GM19328 (cell line): ENCODE results near the gene TBXA2R.

ENCODE experiments used
- ATAC-seq: cut with Tn5 transposase; IDR thresholded peaks from one replicate; pipeline ENCODE4 v1.9.1; 2021; ENCODE audit warnings: mild to moderate bottlenecking, moderate library complexity; ENCODE audit not compliant: unreplicated experiment

TBXA2R gene

DNA sequence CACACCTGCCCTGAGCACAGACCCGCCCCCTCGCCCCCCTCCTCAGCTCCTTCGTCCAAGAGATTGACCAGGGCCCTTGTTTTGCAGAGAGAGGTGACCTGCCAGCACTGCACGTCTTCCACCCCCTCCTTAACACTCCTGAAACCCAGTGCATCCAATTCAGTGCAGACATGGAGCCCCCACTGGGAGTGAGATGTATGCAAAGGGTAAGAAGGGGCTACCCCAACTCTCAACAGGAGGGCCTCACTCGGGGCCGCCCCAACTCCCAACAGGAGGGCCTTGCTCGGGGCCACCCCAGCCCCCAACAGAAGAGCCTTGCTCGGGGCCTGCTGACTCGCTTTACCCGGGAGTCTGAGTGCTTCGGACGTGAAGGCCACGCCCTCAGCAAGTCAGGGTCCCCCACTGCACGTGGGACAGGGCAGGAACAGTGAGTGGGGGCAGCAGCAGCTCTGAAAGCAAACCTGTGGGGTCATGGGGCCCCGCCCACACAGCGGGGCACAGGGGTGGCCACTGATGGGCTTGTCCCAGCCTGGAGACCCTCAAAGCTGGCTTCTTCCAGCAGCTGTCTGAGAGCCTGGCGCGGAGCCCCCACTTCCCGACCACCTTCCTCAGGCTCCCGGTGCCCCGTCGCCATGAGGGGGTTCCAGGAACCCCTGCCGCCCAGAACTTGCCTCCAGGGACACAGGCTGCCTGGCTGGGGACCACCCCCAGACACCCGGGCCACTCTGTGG, 14.3 kb upstream of the TBXA2R start:
- ATAC-seq: no peak

DNA sequence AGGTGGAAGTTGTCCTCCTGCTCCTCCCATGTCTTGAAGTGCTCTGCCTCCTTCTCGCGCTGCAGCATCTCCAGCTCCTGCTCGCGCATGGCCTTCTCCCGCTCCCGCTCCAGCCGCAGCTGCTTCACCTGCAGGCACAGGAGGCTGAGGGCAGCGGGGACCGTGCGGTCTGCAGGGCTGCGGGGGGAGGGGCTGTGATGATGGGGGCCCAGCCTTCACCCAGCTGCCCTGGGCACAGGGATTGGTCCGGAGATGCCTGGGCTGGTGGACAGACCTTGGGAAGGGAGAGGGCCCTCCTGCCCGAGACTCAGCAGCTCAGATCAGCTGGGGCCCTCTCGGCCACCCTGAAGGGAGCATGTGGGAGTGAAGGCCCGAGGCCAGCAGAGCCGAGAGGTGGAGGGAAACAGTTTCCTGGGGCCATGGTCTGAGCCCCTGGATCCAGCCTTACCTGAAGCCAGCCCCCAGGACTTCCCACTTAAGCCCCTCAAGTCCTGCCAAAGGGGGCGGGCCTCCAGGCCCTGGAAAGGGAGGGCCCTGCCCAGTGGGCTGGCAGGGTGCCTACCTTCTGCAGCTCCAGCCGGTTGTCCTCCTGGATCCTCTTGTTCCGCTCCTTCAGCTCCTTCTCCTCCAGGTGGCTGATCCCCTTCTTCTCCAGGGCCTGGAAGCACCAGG, 13.6 kb upstream of the TBXA2R start:
- ATAC-seq: no peak

DNA sequence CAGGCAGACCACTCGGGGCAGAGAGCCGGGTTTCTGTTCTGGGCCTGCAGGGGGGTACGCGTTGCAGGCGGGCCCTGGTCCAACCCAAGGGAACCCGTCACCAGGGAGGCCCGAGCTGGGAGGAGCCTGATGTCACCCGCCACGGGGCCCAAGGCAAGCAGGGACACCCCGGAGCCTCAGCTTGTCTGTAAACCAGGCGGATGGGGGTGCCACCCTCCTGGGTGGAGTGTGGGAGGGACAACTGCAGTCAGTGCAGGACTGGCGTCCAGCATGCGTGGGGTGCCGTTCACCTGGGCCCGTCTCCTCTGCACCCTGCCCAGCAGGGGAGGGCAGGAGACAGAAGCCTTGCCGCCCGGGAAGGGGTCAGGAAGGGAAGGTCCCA, 12.9 kb upstream of the TBXA2R start:
- no peak for ATAC-seq

DNA sequence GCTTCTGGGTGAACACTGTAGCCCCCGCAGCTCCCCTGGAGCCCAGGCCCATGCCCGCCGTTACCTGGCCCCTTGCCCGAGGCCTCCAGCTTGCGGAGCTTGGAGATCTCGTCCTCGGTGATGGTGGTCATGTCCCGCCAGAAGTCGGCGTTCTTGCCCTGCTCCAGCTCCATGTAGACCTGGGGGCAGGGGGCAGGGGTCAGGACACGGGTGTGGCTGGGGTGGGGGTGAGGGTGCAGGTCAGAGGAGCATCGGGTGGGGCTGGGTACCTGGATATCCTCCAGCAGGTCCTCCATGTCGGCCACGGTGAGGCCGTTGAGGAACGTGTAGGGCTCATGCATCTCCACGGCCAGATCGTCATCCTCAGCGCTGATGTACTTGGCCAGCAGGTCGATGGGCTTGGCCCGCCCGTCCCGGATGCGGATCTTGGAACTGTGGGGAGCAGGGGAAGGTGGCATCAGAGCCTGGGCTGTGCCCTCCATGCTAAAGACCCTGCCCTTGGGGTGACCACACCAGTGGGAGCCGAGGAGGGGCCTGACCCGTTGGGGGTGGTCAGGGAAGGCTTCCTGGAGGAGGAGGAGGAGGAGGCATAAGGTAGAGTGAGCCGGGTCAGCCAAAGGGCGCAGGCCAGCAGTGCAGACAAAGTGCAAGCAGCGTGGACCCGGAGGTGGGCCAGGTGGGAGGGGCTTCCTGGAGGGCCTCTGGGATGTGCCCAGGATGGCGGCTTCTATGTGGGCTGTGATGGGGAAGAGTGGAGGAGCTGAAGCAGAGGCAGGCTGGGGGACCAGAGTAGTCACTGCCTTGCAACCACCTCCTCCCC, 12.3 kb upstream of the TBXA2R start:
- ATAC-seq: no peak

DNA sequence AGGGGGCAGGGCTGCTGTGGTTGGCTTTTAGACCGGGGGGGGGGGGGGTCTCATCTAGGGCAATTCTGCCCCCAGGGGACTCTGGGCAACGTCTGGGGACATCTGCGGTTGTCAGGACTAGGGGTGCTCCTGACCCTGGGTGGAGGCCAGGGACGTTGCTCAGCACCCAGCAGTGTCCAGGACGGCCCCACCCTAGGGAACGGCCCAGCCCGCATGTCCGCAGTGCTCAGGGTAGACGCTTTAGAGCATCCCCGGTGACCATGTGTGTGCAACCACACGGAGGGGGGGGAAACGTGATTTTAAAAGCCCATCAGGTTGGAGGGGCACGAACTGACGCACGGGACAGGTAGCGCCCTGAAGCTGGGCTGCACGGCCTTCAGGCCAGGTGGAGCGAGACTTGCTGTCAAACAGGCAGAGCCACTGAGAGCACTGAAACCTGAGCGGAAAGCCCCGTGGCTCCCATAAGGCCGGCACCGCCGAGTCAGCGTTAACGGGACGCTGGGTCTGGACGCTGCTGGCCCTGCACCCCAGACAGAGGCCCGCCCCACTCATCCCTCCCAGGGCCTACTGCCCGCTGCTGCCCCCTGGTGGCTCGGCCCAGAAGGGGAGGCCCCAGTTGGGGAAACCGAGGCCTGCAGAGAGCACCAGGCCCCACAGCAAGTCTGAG, 11.6 kb upstream of the TBXA2R start:
- ATAC-seq: no peak

DNA sequence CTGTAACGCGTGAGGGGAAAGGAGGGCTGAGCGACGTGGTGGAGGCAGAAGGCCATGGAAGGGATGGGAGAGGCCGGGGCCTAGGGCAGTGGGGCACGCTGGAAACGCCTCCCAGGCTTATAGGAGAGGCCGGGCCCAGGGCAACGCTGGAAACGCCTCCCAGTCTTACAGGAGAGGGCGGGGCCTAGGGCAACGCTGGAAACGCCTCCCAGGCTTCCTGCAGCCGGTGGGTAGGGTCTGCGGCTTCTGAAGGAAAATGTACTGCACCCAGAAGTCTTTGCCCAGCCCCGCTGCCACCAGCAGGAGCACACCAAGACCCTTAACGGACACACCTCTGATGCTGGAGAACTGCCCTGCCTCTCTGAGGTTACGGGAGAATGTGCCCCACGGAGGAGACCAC, 10.8 kb upstream of the TBXA2R start:
- no peak for ATAC-seq

DNA sequence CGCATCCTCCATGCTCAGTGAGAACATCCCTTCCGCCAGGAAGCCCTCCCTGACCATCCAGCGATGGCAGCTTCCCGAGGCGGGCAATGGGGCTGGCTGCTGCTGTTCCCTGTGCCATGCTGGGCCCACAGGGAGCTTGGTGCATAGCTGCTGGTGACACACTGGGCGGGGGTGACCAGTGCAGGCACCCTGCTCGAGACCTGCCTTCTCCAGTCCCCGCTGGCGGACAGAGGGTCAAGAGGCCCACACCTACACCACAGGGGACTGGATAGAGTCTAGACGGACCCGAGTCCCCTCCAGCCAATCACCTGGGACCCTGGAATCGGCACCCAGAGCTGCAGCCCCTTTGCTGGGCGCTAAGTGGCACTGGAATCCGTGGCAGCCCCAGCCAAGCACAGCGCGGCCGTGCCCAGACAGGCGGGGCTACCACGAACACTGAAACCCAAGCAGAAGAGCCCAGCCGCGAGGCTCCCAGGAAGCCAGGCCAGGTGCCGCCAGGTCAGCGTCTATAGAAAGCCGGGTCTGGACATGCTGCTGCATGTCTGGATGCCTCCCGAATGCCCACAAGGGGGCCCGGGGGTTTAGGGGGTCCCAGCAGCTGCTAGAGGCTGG, 9.0 kb upstream of the TBXA2R start:
- no peak for ATAC-seq

DNA sequence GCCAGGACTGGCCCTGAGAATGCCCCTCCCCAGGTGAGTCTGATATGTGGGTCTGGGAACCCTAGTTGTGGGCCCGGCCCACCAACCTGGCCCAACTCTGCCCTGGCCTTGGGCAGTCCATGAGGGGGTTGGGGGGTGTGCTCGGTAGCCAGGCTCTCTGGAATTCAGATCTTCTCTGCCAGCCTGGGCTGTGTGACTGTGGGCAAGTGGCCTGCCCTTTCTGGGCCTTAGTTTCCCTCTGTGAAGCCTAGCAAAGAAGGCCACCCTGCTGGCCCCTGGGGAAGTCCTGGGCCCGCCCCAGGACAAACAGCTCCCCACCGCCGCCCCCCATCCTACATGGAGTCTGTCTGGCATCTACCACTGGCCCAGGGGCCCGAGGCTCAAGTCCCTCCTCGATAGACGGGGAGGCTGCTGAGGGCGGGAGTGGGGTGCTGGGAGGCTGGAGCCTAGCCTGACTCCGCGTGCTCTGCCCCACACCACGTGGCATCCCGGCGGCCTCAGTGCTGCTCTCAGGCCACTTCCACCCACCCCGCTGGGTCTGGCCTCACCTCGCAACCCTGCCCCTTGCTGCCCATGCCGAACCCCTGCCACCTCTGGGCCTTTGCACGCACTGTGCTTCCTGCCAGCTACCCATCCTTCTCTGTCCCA, 8.3 kb upstream of the TBXA2R start:
- ATAC-seq: no peak

DNA sequence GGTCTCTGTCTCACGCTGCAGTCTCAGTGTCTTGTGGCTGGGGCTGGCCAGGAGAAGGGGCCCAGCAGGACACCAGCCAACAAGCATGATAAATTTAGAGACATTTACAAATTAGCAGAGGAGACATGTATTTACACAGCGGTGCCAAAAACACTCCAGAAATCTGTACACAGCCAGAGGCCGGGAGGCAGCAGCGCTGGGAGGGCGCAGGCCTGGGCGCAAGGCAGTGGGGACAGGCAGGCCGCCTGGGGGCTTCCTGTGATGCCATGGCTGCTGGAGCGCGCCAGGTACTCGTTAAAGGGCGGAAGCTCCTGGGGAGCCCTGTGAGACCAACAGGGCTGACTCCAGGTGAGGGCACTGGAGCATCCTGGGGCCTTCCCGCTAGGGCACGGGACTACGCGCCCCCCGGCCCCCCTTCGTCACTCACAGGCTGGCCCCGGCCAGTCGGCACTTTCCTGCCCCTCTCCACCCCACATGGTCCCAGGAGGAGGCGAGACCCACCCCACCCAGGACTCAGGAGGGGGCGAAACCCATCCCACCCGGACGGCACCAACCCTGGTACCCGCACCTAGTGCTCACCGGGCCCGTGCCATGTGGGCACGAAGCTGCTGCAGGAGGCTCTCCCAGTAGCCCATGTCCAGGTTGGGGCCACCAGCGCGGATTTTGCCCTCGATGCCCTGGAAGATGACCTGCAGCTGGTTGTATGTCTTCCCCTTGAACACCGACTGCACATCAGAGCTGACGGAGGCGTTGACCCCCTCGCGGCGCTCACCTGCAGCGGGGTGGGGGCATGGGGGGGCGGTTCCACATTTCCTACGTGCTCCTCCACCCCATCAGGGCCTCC, 7.4 kb upstream of the TBXA2R start:
- ATAC-seq: no peak

DNA sequence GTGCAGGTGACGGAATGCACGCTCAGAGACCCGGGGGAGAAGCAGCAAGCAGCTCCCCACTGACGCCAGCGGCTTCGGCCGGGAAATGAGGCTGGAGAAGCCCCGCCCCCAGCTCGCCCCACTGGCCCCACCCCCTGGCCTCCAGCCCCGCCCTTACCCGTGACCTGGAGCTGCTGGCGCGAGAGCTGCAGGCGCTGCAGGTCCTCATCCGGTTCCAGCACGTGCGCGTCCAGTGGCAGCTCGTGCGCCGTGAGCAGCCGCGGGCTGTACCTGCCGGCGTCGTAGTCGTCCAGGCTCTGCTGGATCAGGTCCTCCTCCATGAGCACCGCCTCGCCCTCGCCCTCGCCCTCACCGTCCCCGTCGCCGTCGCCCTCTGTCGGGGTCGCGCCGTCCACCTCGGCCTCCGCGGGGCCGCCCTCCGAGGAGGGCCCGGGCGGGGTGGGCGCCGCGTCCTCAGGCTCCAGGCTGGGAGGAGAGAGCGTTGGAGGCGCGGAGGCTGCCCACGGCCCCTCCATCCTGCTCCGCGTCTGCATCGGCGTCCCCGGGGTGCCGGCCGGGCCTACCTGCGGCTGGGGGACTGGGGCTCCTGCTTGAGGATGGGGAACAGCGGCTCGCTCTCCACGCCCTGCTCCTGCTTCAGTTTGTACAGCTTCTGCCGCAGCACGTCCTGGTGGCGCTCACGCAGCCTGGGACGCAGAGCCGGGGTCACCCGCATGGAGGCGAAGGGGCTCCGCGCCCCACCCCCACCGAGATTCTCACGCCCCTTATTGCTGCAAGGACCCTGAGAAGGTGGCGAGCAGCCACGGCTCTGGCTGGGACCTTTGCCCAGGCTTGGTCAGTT, 6.4 kb upstream of the TBXA2R start:
- no peak for ATAC-seq

DNA sequence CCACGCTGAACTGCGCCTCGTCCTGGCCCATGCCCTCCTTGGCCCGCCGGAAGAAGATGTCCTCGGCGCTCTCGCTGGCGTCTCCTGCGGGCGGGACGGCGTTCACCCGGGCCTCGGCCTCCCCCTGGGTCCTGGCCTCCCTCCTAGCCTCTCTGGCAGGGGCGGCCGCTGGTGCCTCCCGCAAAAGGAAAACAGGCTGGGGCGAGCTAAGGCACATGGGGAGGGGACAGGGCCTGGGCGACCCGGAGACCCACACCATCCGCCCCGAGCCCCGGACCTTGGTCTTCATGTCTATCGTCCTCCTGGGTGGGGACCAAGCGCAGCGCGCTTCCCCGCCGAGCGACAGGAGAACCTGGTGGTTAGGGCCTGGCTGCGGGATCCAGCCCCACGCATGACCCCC, 5.7 kb upstream of the TBXA2R start:
- ATAC-seq: no peak

DNA sequence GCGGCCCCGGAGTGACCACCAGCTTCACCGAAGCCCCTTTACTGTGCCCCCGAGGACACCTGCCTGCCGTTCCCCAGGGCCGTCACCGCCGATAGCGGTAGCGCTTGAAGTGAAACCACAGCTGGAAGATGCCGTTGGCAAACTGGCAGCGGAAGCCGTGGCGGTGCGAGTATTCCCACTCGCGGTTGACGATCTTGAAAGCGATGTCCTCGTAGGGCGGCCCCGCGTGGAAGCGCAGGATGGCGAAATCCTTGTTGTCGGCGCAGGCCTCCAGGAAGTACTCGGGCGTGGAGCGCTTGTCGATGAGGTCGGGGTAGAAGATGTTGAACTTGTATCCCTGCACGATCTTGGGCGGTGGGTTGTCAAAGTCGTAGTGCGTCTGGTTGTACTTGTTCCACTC, 5.2 kb upstream of the TBXA2R start:
- no peak for ATAC-seq

DNA sequence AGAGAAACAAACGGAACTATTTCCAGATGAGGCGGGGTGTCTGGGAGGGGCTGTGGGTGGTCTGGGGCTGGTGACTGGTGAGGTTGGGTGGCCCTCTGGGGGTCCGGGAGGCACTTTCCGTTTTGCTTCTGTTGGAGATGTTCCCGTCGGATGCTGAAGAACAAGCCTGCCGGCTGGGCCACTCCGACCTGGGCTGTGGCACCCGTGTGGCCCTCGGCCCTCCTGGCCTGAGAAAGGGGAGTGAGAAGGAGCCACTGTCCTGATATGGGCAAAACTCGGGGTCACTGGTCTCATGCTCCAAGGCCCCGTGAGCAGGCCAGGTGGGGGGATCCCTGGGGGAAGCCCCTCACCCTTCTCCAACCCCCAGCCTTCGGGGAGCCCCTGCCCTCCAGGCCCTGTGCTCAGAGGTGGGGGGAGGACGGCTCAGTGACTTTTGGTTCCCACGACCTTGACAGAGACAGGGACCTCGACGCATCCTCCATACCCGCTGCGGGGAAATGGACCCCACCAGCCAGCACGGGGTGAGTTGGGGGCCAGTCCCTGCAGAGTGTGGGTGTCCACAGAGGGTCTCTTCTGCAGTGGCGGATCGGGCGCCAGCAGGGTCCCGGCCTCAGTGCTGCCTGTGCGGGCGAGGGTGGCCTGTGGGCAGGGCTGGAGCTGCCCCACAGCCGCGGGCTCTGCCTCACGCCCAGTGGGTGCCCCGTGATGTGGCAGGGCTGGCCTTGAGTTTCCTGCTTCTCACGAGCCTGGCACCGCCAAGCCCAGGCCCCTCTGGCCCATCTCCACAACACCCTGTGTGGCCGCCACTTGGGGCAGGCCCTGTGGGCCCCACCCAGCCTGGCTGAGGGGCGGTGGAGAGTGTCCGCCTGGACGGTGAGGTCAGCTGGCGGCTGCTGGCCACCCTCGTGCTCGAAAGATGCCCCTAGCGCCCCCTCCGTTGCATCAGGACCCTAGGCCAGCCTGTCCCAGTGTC, 4.4 kb upstream of the TBXA2R start:
- ATAC-seq: no peak

DNA sequence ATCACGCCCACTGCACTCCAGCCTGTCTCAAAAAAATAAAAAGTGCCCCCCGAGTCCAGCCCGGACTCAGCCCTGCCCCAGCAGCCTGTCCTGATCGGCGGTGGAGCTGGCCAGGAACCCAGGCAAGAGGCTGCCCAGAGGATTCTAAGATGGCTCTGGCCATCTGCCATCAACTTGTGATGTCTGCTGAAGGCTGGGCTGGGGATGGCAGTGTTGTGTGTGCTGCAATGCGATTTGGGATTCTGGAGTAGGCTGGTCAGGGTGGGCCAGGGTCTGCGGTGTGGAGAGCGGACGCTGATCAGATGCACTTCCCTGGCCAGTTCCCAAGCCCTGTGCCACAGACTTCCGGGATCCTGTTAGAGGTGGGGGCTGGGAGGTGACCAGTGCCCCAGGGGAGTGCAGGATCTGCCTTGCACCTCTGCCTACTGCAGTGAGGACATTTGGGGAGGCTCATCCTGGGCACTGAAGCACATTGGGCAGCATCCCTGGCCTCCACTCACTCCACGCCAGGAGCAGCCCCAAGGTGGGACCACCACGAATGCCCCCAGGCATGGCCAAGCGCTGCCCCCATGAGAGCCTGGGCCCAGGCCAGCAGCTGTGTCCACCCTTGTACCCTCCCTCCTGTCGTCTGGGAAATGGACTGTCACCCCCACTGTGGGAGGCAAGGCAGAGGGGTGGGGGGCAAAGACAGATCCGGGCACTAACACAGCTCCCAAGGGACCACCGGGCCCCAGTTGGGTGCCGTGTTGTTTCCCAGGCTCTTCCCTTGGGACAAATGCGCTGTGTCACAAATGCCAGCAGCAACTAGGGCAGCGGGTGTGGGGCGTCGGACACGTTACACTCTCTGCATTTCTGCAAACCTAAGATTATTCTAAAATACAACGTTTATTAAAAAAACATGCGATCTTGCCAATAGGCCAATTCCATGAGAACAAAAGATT, 3.4 kb upstream of the TBXA2R start:
- ATAC-seq: no peak

DNA sequence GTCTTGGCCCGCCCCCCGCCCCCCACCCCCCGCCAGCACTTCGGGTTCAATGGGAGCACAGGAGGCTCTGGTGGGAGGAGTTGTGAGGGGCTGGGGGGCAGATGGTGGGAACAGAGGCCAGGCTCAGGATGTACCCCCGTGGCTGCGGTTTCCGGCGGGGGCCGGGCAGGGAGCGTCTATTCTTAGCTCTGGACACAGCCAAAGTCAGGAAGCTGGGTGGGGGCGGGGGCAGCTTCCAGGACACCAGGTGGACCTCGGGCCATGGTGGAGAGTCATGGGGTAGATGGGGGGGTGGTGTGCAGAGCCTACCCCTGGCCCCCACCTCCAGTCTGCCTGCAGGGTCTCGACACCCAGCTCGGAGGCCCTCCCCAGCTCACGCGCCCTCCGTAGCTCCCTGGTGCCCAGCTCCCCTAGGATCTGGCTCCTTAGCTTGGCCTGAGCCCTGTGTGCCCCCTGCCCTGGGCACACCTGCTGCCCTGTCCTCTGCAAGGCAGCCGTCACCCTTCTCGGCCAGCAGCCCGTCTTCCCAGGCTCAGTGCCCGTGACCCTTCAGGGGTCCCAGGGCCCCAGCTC, 2.2 kb upstream of the TBXA2R start:
- ATAC-seq: no peak

DNA sequence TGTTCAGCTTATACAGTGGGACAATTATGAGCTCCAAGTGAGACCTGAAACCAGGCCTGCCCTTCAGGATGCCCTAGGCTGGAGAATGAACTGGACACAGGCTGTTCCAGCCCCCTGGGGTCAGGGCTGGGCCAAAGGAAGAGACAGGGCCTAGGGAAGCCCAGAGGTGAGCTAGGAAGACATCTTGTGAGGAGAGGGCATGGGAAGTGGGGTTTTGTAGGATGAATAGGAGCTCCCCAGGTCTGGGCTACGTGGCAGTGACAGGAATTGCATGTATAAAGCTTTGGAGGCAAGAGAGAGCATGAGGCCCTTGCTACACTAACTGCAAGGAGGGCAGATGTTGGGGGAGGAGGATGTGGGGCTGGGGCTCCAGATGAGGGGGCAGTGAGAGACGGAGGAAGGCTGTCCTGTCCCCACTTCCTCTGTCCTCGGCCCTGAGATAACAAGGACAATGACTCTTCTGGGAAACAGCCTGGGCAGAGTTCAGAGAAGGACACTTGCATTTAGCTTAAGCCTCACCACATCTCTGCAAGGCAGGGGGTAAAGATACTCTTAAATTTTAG, 1.5 kb upstream of the TBXA2R start:
- no peak for ATAC-seq
